HTR-8/SVneo (cell line): ENCODE data around the gene HLA-DMB.

Source experiments
- DNase-seq: peaks from one replicate; pipeline ENCODE4 v3.0.0; 2011; ENCODE audit warnings: low spot score, mixed read lengths; ENCODE audit not compliant: insufficient read length
- FAIRE-seq: peaks from 2 replicates; lab custom pipeline; 2011; peaks lifted over from hg19 to GRCh38; lab: Jason Lieb, UNC

The HLA-DMB gene

GRCh38 chr6:32972353-32973143, 31.7 kb upstream of the HLA-DMB start:
- DNase-seq = no peak
- no peak for FAIRE-seq

- DNase-seq (peak; percentile 94), FAIRE-seq (peak; percentile 85)
These were observed 30.9 kb upstream of the HLA-DMB start for GRCh38 chr6:32971581-32972352.

GRCh38 chr6:32971242-32971580, 30.4 kb upstream of the HLA-DMB start:
- FAIRE-seq = no peak

GRCh38 chr6:32970413-32971241, 29.8 kb upstream of the HLA-DMB start:
- no peak for FAIRE-seq
- peak; percentile 63 for DNase-seq

More at GRCh38 chr6:32971242-32971580, 30.4 kb upstream of the HLA-DMB start:
- no peak for DNase-seq

GRCh38 chr6:32969685-32970412, 29.0 kb upstream of the HLA-DMB start:
- FAIRE-seq = no peak
- DNase-seq = peak; percentile 53

GRCh38 chr6:32968867-32969684, 28.2 kb upstream of the HLA-DMB start:
- FAIRE-seq (peak; percentile 31), DNase-seq (peak; percentile 69)

- FAIRE-seq = peak; percentile 89
These were observed 27.5 kb upstream of the HLA-DMB start, which contains the start of gene BRD2 for GRCh38 chr6:32968093-32968866. Gene BRD2, plus strand, starts transcription at chr6:32968594. Its CDS starts 4,305 bp downstream, at chr6:32972899.

GRCh38 chr6:32967151-32968091, 26.6 kb upstream of the HLA-DMB start:
- peak; percentile 30 for DNase-seq
- no peak for FAIRE-seq

More at GRCh38 chr6:32968093-32968866, 27.5 kb upstream of the HLA-DMB start, which contains the start of gene BRD2:
- peak; percentile 92 for DNase-seq

- no peak for FAIRE-seq
- no peak for DNase-seq
These were observed 23.9 kb upstream of the HLA-DMB start for GRCh38 chr6:32964776-32965175.

- no peak for FAIRE-seq
These were observed 23.0 kb upstream of the HLA-DMB start for GRCh38 chr6:32963866-32964265.

GRCh38 chr6:32962213-32962826, 21.5 kb upstream of the HLA-DMB start:
- FAIRE-seq (no peak), DNase-seq (no peak)

More at GRCh38 chr6:32963866-32964265, 23.0 kb upstream of the HLA-DMB start:
- DNase-seq = no peak

GRCh38 chr6:32960563-32960962, 19.7 kb upstream of the HLA-DMB start:
- DNase-seq (no peak), FAIRE-seq (no peak)

GRCh38 chr6:32956176-32956575, 15.3 kb upstream of the HLA-DMB start:
- FAIRE-seq (no peak), DNase-seq (no peak)

GRCh38 chr6:32954986-32955802, 14.4 kb upstream of the HLA-DMB start:
- FAIRE-seq = no peak
- no peak for DNase-seq

GRCh38 chr6:32954267-32954666, 13.4 kb upstream of the HLA-DMB start:
- no peak for DNase-seq
- FAIRE-seq = no peak

GRCh38 chr6:32953775-32954174, 12.9 kb upstream of the HLA-DMB start:
- DNase-seq (no peak), FAIRE-seq (no peak)
